ENCODE measurements around the gene ARSK. TPM values are rescaled to one million over a fixed set of nuclear protein-coding genes. Genes with fewer than 3 reads are reported as not detected.

The ARSK gene
- polyA plus RNA-seq, 4 donors, result 0.89 to 7.8 (median 2.3) TPM

- no peaks in the 10 kb centered on the region for H3K27me3 ChIP-seq (ENCODE audit: control insufficient read depth in 3 of 3, insufficient read depth in 3 of 3, low read length in 3 of 3)
- H3K4me1 ChIP-seq (ENCODE audit: control insufficient read depth in 3 of 3, insufficient read depth in 2 of 3, low read depth in 1 of 3, low read length in 2 of 3), result no peaks in the 10 kb centered on the region
- peaks cover 0 to 3% (median 0%) of the 10 kb centered on the region in 3 donors for H3K36me3 ChIP-seq (ENCODE audit: control insufficient read depth in 3 of 3, insufficient read depth in 2 of 3, low read depth in 1 of 3, low read length in 3 of 3)
- FAIRE-seq, result no peak
- no peaks in the 10 kb centered on the region for H3K9me3 ChIP-seq (ENCODE audit: control insufficient read depth in 2 of 2, insufficient read depth in 1 of 2, low read depth in 1 of 2, low read length in 1 of 2)
- no peak overlapping the region for H3K27ac ChIP-seq (ENCODE audit: low read depth in 1 of 3, low read length in 2 of 3)
- 75 to 96% (median 92%) methylated on average over 1 of the region's 1 CpG for WGBS, 3 donors
- H3K4me3 ChIP-seq (ENCODE audit: low read depth in 1 of 3, low read length in 3 of 3), result no peak overlapping the region
- DNase-seq, result no peak
These were observed 45.7 kb downstream of the ARSK start for GRCh38 chr5:95600557-95600956.

- 97% methylated on average over 5 of the region's 5 CpGs for WGBS, 3 donors
- Histone ChIP-seq H3K4me3 (ENCODE audit: low read depth in 1 of 3, low read length in 3 of 3) (no peak overlapping the region), H3K27me3 (ENCODE audit: control insufficient read depth in 3 of 3, insufficient read depth in 3 of 3, low read length in 3 of 3) (no peaks in the 10 kb centered on the region), H3K36me3 (ENCODE audit: control insufficient read depth in 3 of 3, insufficient read depth in 2 of 3, low read depth in 1 of 3, low read length in 3 of 3) (peaks cover 0 to 3% (median 0%) of the 10 kb centered on the region in 3 donors), H3K27ac (ENCODE audit: low read depth in 1 of 3, low read length in 2 of 3) (no peak overlapping the region), H3K9me3 (ENCODE audit: control insufficient read depth in 2 of 2, insufficient read depth in 1 of 2, low read depth in 1 of 2, low read length in 1 of 2) (no peaks in the 10 kb centered on the region), H3K4me1 (ENCODE audit: control insufficient read depth in 3 of 3, insufficient read depth in 2 of 3, low read depth in 1 of 3, low read length in 2 of 3) (no peaks in the 10 kb centered on the region)
- no peak for FAIRE-seq
- DNase-seq, result no peak
These were observed 50.9 kb downstream of the ARSK start for GRCh38 chr5:95605786-95606185.

- Histone ChIP-seq H3K36me3 (ENCODE audit: control insufficient read depth in 3 of 3, insufficient read depth in 2 of 3, low read depth in 1 of 3, low read length in 3 of 3) (peaks cover 0 to 3% (median 0%) of the 10 kb centered on the region in 3 donors), H3K9me3 (ENCODE audit: control insufficient read depth in 2 of 2, insufficient read depth in 1 of 2, low read depth in 1 of 2, low read length in 1 of 2) (no peaks in the 10 kb centered on the region), H3K4me3 (ENCODE audit: low read depth in 1 of 3, low read length in 3 of 3) (no peak overlapping the region), H3K27ac (ENCODE audit: low read depth in 1 of 3, low read length in 2 of 3) (no peak overlapping the region), H3K27me3 (ENCODE audit: control insufficient read depth in 3 of 3, insufficient read depth in 3 of 3, low read length in 3 of 3) (no peaks in the 10 kb centered on the region), H3K4me1 (ENCODE audit: control insufficient read depth in 3 of 3, insufficient read depth in 2 of 3, low read depth in 1 of 3, low read length in 2 of 3) (no peaks in the 10 kb centered on the region)
- no peak for DNase-seq
- FAIRE-seq, result no peak
- WGBS, 3 donors, result 94 to 96% (median 96%) methylated on average over 1 of the region's 1 CpG
These were observed 51.5 kb downstream of the ARSK start for GRCh38 chr5:95606419-95606818.

- Histone ChIP-seq H3K27me3 (ENCODE audit: control insufficient read depth in 3 of 3, insufficient read depth in 3 of 3, low read length in 3 of 3) (no peaks in the 10 kb centered on the region), H3K9me3 (ENCODE audit: control insufficient read depth in 2 of 2, insufficient read depth in 1 of 2, low read depth in 1 of 2, low read length in 1 of 2) (peaks cover 0 to 19% of the 10 kb centered on the region in 2 donors), H3K4me1 (ENCODE audit: control insufficient read depth in 3 of 3, insufficient read depth in 2 of 3, low read depth in 1 of 3, low read length in 2 of 3) (no peaks in the 10 kb centered on the region), H3K27ac (ENCODE audit: low read depth in 1 of 3, low read length in 2 of 3) (no peak overlapping the region), H3K36me3 (ENCODE audit: control insufficient read depth in 3 of 3, insufficient read depth in 2 of 3, low read depth in 1 of 3, low read length in 3 of 3) (peaks cover 0 to 2% (median 0%) of the 10 kb centered on the region in 3 donors), H3K4me3 (ENCODE audit: low read depth in 1 of 3, low read length in 3 of 3) (no peak overlapping the region)
- 60 to 72% (median 64%) methylated on average over 3 of the region's 3 CpGs for WGBS, 3 donors
- DNase-seq (no peak), FAIRE-seq (no peak)
These were observed 54.8 kb downstream of the ARSK start for GRCh38 chr5:95609711-95610110.

- peaks cover 0 to 2% (median 0%) of the 10 kb centered on the region in 3 donors for H3K36me3 ChIP-seq (ENCODE audit: control insufficient read depth in 3 of 3, insufficient read depth in 2 of 3, low read depth in 1 of 3, low read length in 3 of 3)
- H3K4me3 ChIP-seq (ENCODE audit: low read depth in 1 of 3, low read length in 3 of 3), result no peak overlapping the region
- DNase-seq (no peak), FAIRE-seq (no peak)
- 94 to 95% (median 95%) methylated on average over 7 of the region's 7 CpGs for WGBS, 3 donors
- H3K9me3 ChIP-seq (ENCODE audit: control insufficient read depth in 2 of 2, insufficient read depth in 1 of 2, low read depth in 1 of 2, low read length in 1 of 2), result peaks cover 0 to 19% of the 10 kb centered on the region in 2 donors
- H3K4me1 ChIP-seq (ENCODE audit: control insufficient read depth in 3 of 3, insufficient read depth in 2 of 3, low read depth in 1 of 3, low read length in 2 of 3), result no peaks in the 10 kb centered on the region
- no peak overlapping the region for H3K27ac ChIP-seq (ENCODE audit: low read depth in 1 of 3, low read length in 2 of 3)
- no peaks in the 10 kb centered on the region for H3K27me3 ChIP-seq (ENCODE audit: control insufficient read depth in 3 of 3, insufficient read depth in 3 of 3, low read length in 3 of 3)
These were observed 55.6 kb downstream of the ARSK start for GRCh38 chr5:95610546-95610945.

- 89 to 94% (median 92%) methylated on average over 3 of the region's 3 CpGs for WGBS, 3 donors
- DNase-seq, result no peak
- H3K4me1 ChIP-seq (ENCODE audit: control insufficient read depth in 3 of 3, insufficient read depth in 2 of 3, low read depth in 1 of 3, low read length in 2 of 3), result no peaks in the 10 kb centered on the region
- no peaks in the 10 kb centered on the region for H3K27me3 ChIP-seq (ENCODE audit: control insufficient read depth in 3 of 3, insufficient read depth in 3 of 3, low read length in 3 of 3)
- H3K27ac ChIP-seq (ENCODE audit: low read depth in 1 of 3, low read length in 2 of 3), result no peak overlapping the region
- peaks cover 0 to 19% of the 10 kb centered on the region in 2 donors for H3K9me3 ChIP-seq (ENCODE audit: control insufficient read depth in 2 of 2, insufficient read depth in 1 of 2, low read depth in 1 of 2, low read length in 1 of 2)
- no peak overlapping the region for H3K4me3 ChIP-seq (ENCODE audit: low read depth in 1 of 3, low read length in 3 of 3)
- FAIRE-seq, result no peak
- H3K36me3 ChIP-seq (ENCODE audit: control insufficient read depth in 3 of 3, insufficient read depth in 2 of 3, low read depth in 1 of 3, low read length in 3 of 3), result peaks cover 0 to 2% (median 0%) of the 10 kb centered on the region in 3 donors
These were observed 56.5 kb downstream of the ARSK start for GRCh38 chr5:95611396-95611795.

- FAIRE-seq, result no peak
- DNase-seq, result no peak
- H3K27me3 ChIP-seq (ENCODE audit: control insufficient read depth in 3 of 3, insufficient read depth in 3 of 3, low read length in 3 of 3), result peaks cover 0 to 1% (median 0%) of the 10 kb centered on the region in 3 donors
- peaks cover 0 to 2% (median 0%) of the 10 kb centered on the region in 3 donors for H3K36me3 ChIP-seq (ENCODE audit: control insufficient read depth in 3 of 3, insufficient read depth in 2 of 3, low read depth in 1 of 3, low read length in 3 of 3)
- 87 to 94% (median 91%) methylated on average over 1 of the region's 1 CpG for WGBS, 3 donors
- peaks cover 0 to 19% of the 10 kb centered on the region in 2 donors for H3K9me3 ChIP-seq (ENCODE audit: control insufficient read depth in 2 of 2, insufficient read depth in 1 of 2, low read depth in 1 of 2, low read length in 1 of 2)
- no peak overlapping the region for H3K27ac ChIP-seq (ENCODE audit: low read depth in 1 of 3, low read length in 2 of 3)
- no peak overlapping the region for H3K4me3 ChIP-seq (ENCODE audit: low read depth in 1 of 3, low read length in 3 of 3)
- H3K4me1 ChIP-seq (ENCODE audit: control insufficient read depth in 3 of 3, insufficient read depth in 2 of 3, low read depth in 1 of 3, low read length in 2 of 3), result no peaks in the 10 kb centered on the region
These were observed 58.6 kb downstream of the ARSK start for GRCh38 chr5:95613514-95613913.

GRCh38 chr5:95615164-95615467, 60.2 kb downstream of the ARSK start:
- peaks cover 0 to 19% of the 10 kb centered on the region in 2 donors for H3K9me3 ChIP-seq (ENCODE audit: control insufficient read depth in 2 of 2, insufficient read depth in 1 of 2, low read depth in 1 of 2, low read length in 1 of 2)
- peaks cover 0 to 6% (median 0%) of the 10 kb centered on the region in 3 donors for H3K4me1 ChIP-seq (ENCODE audit: control insufficient read depth in 3 of 3, insufficient read depth in 2 of 3, low read depth in 1 of 3, low read length in 2 of 3)
- FAIRE-seq (no peak), DNase-seq (no peak)
- no peak overlapping the region for H3K4me3 ChIP-seq (ENCODE audit: low read depth in 1 of 3, low read length in 3 of 3)
- peaks cover 0 to 17% (median 0%) of the 10 kb centered on the region in 3 donors for H3K27me3 ChIP-seq (ENCODE audit: control insufficient read depth in 3 of 3, insufficient read depth in 3 of 3, low read length in 3 of 3)
- 71 to 86% (median 73%) methylated on average over 1 of the region's 1 CpG for WGBS, 3 donors
- H3K27ac ChIP-seq (ENCODE audit: low read depth in 1 of 3, low read length in 2 of 3), result no peak overlapping the region
- H3K36me3 ChIP-seq (ENCODE audit: control insufficient read depth in 3 of 3, insufficient read depth in 2 of 3, low read depth in 1 of 3, low read length in 3 of 3), result peaks cover 0 to 2% (median 0%) of the 10 kb centered on the region in 3 donors

- FAIRE-seq, result no peak
These were observed 62.2 kb downstream of the ARSK start for GRCh38 chr5:95617057-95617456.

More at GRCh38 chr5:95617057-95617456, 62.2 kb downstream of the ARSK start:
- Histone ChIP-seq H3K27ac (ENCODE audit: low read depth in 1 of 3, low read length in 2 of 3) (no peak overlapping the region), H3K27me3 (ENCODE audit: control insufficient read depth in 3 of 3, insufficient read depth in 3 of 3, low read length in 3 of 3) (peaks cover 0 to 19% (median 0%) of the 10 kb centered on the region in 3 donors), H3K36me3 (ENCODE audit: control insufficient read depth in 3 of 3, insufficient read depth in 2 of 3, low read depth in 1 of 3, low read length in 3 of 3) (peaks cover 0 to 2% (median 0%) of the 10 kb centered on the region in 3 donors), H3K4me3 (ENCODE audit: low read depth in 1 of 3, low read length in 3 of 3) (no peak overlapping the region), H3K9me3 (ENCODE audit: control insufficient read depth in 2 of 2, insufficient read depth in 1 of 2, low read depth in 1 of 2, low read length in 1 of 2) (peaks cover 0 to 19% of the 10 kb centered on the region in 2 donors), H3K4me1 (ENCODE audit: control insufficient read depth in 3 of 3, insufficient read depth in 2 of 3, low read depth in 1 of 3, low read length in 2 of 3) (peaks cover 0 to 11% (median 2%) of the 10 kb centered on the region in 3 donors)
- WGBS, 3 donors, result 86 to 98% (median 98%) methylated on average over 5 of the region's 5 CpGs
- no peak for DNase-seq
